GM23338 (cell line): ENCODE measurements around the gene ARMCX4. TPM values are rescaled to one million over a fixed set of nuclear protein-coding genes. Genes with fewer than 3 reads are reported as not detected.

Experiments used
- ATAC-seq: fragments of 200-7000 bp; cut with Tn5 transposase; 3 replicates; pipeline ENCODE4 v1.9.1; 2020
- DNase-seq: peaks from one replicate; pipeline ENCODE4 v3.0.0-alpha.2; 2015; ENCODE audit warnings: low spot score
- H2AFZ ChIP-seq: fragments of 200-600 bp; sonication (generic); 2 replicates; pipeline ENCODE4 v1.8.0; 2016; ENCODE audit warnings: antibody characterized with exemption, mild to moderate bottlenecking, moderate library complexity
- H3F3A ChIP-seq: fragments of 200-600 bp; sonication (generic); replicated peaks from 2 replicates; pipeline ENCODE4 v1.8.0; 2017; ENCODE audit warnings: antibody characterized with exemption, mixed run types, low read depth
- H3K27ac ChIP-seq: fragments of 200-600 bp; sonication (generic); 2 replicates; pipeline ENCODE4 v1.6.1; 2016; ENCODE audit warnings: low read depth
- H3K27me3 ChIP-seq: fragments of 200-600 bp; sonication (generic); 2 replicates; pipeline ENCODE4 v1.8.0; 2016; ENCODE audit warnings: mild to moderate bottlenecking, mixed run types, moderate library complexity; ENCODE audit not compliant: insufficient read depth
- H3K36me3 ChIP-seq: fragments of 200-600 bp; sonication (generic); 2 replicates; pipeline ENCODE4 v1.8.0; 2016; ENCODE audit warnings: mild to moderate bottlenecking; ENCODE audit not compliant: insufficient read depth
- H3K4me1 ChIP-seq: fragments of 200-600 bp; sonication (generic); 2 replicates; pipeline ENCODE4 v1.8.0; 2016; ENCODE audit warnings: mild to moderate bottlenecking, moderate library complexity; ENCODE audit not compliant: insufficient read depth
- H3K4me2 ChIP-seq: fragments of 200-600 bp; sonication (generic); 2 replicates; pipeline ENCODE4 v1.7.1; 2017; ENCODE audit warnings: mixed run types
- H3K4me3 ChIP-seq: fragments of 200-600 bp; sonication (generic); 2 replicates; pipeline ENCODE4 v1.6.1; 2016; ENCODE audit warnings: mixed run types
- H3K79me2 ChIP-seq: fragments of 200-600 bp; sonication (generic); replicated peaks from 2 replicates; pipeline ENCODE4 v1.8.0; 2017; ENCODE audit warnings: mild to moderate bottlenecking; ENCODE audit not compliant: insufficient read depth
- H3K9me2 ChIP-seq: fragments of 200-600 bp; sonication (generic); 2 replicates; pipeline ENCODE4 v1.8.0; 2017; ENCODE audit not compliant: insufficient read depth
- H4K20me1 ChIP-seq: fragments of 200-600 bp; sonication (generic); replicated peaks from 2 replicates; pipeline ENCODE4 v1.8.0; 2017; ENCODE audit warnings: mild to moderate bottlenecking; ENCODE audit not compliant: insufficient read depth
- H3K27ac Mint-ChIP-seq: 2 replicates; pipeline ENCODE4 v1.8.0; 2020; ENCODE audit warnings: inconsistent platforms, mild to moderate bottlenecking, moderate library complexity, mixed read lengths
- H3K27me3 Mint-ChIP-seq: 3 replicates; pipeline ENCODE4 v1.8.0; 2022; ENCODE audit warnings: low read depth, mild to moderate bottlenecking, moderate library complexity, mixed read lengths, inconsistent platforms; ENCODE audit not compliant: insufficient read depth, poor library complexity
- H3K36me3 Mint-ChIP-seq: 3 replicates; pipeline ENCODE4 v1.8.0; 2021; ENCODE audit warnings: low read depth, mild to moderate bottlenecking, inconsistent platforms, moderate library complexity, mixed read lengths
- H3K4me1 Mint-ChIP-seq: 3 replicates; pipeline ENCODE4 v1.8.0; 2020; ENCODE audit warnings: mild to moderate bottlenecking, inconsistent platforms, mixed read lengths
- H3K4me3 Mint-ChIP-seq: 3 replicates; pipeline ENCODE4 v1.8.0; 2021; ENCODE audit warnings: moderate library complexity, mild to moderate bottlenecking, inconsistent platforms, mixed read lengths
- H3K9me3 Mint-ChIP-seq: 3 replicates; pipeline ENCODE4 v1.8.0; 2020; ENCODE audit warnings: moderate library complexity, mild to moderate bottlenecking, inconsistent platforms, mixed read lengths
- CREB1 ChIP-seq: fragments of 250-450 bp; sonication (Bioruptor Pico); IDR thresholded peaks from 2 replicates; pipeline ENCODE4 v1.5.0; 2020; ENCODE audit warnings: low read depth, mild to moderate bottlenecking, moderate library complexity
- EZH2phosphoT487 ChIP-seq: fragments of 200-600 bp; sonication (generic); IDR thresholded peaks from one replicate; pipeline ENCODE4 v1.8.1; 2018; ENCODE audit warnings: antibody characterized with exemption; ENCODE audit not compliant: unreplicated experiment
- JUNB ChIP-seq: IDR thresholded peaks from one replicate; pipeline ENCODE4 v1.6.1; 2016; ENCODE audit warnings: antibody characterized with exemption; ENCODE audit not compliant: unreplicated experiment
- NANOG ChIP-seq: IDR thresholded peaks from 2 replicates; pipeline ENCODE4 v1.6.1; 2016; ENCODE audit warnings: antibody characterized with exemption, borderline replicate concordance
- POLR2AphosphoS5 ChIP-seq: IDR thresholded peaks from 2 replicates; pipeline ENCODE4 v1.6.1; 2016; ENCODE audit warnings: antibody characterized with exemption, low read depth
- ZNF114 ChIP-seq: fragments of 250-450 bp; sonication (Bioruptor Pico); IDR thresholded peaks from 2 replicates; pipeline ENCODE4 v1.5.0; 2020; ENCODE audit warnings: mild to moderate bottlenecking, moderate library complexity
- ZNF331 ChIP-seq: fragments of 250-450 bp; sonication (Bioruptor Pico); IDR thresholded peaks from 2 replicates; pipeline ENCODE4 v1.5.0; 2020; ENCODE audit warnings: low read depth, mild to moderate bottlenecking, moderate library complexity
- polyA plus RNA-seq: library from polyadenylated mRNA; unstranded; fragments of >200 nt; fragmentation: Nextera tagmentation; extraction: Ambion mirVana; gene quantifications from 2 replicates; pipeline ENCODE4 v1.2.1, GENCODE V29; 2016
- total RNA-seq: library from RNA; depleted of rRNA; stranded (reverse); fragments of >200 nt; shearing (Covaris generic); gene quantifications from 2 replicates; pipeline ENCODE4 v1.2.3, GENCODE V29; 2014
- TF ChIP-seq, protein P1 (sequence below): fragments of 250-450 bp; sonication (Bioruptor Pico); IDR thresholded peaks from 2 replicates; pipeline ENCODE4 v1.5.0; 2020; ENCODE audit warnings: mild to moderate bottlenecking, moderate library complexity
- TF ChIP-seq, protein P2 (sequence below), 2 experiments: fragments of 200-600 bp in 1 of 2; sonication (generic) in 1 of 2; conservative IDR thresholded peaks; 2 replicates each; pipeline versions ENCODE4 v1.5.1 to v1.6.1; 2016 to 2017; ENCODE audit warnings: antibody characterized with exemption in 2 of 2, low read depth in 2 of 2, mild to moderate bottlenecking in 2 of 2, moderate library complexity in 1 of 2

Gene ARMCX4
- total and polyA plus RNA-seq, 2 experiments from 2014 or later: 11.9 to 13.3 TPM

DNA sequence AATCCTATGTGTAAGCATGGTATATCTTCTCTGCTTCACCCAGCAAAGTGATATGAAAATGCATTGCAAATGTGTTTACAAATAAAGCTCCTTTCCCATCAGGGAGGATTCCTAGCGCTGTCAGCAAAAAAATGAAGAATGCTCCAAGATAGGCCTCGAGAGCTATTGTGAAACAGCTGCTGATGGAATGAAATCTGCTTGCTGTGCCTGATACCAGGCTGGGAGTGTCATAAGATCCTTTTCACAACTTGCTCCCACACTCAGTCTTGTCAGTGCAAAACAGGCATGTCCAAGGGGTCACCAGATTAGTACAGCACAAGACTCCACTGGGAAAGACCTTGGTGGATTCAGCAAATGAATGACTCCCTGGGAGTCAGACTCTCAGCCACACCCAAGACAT lies 43.2 kb upstream of the ARMCX4 start (continued):
- TF ChIP-seq, protein P1, sequence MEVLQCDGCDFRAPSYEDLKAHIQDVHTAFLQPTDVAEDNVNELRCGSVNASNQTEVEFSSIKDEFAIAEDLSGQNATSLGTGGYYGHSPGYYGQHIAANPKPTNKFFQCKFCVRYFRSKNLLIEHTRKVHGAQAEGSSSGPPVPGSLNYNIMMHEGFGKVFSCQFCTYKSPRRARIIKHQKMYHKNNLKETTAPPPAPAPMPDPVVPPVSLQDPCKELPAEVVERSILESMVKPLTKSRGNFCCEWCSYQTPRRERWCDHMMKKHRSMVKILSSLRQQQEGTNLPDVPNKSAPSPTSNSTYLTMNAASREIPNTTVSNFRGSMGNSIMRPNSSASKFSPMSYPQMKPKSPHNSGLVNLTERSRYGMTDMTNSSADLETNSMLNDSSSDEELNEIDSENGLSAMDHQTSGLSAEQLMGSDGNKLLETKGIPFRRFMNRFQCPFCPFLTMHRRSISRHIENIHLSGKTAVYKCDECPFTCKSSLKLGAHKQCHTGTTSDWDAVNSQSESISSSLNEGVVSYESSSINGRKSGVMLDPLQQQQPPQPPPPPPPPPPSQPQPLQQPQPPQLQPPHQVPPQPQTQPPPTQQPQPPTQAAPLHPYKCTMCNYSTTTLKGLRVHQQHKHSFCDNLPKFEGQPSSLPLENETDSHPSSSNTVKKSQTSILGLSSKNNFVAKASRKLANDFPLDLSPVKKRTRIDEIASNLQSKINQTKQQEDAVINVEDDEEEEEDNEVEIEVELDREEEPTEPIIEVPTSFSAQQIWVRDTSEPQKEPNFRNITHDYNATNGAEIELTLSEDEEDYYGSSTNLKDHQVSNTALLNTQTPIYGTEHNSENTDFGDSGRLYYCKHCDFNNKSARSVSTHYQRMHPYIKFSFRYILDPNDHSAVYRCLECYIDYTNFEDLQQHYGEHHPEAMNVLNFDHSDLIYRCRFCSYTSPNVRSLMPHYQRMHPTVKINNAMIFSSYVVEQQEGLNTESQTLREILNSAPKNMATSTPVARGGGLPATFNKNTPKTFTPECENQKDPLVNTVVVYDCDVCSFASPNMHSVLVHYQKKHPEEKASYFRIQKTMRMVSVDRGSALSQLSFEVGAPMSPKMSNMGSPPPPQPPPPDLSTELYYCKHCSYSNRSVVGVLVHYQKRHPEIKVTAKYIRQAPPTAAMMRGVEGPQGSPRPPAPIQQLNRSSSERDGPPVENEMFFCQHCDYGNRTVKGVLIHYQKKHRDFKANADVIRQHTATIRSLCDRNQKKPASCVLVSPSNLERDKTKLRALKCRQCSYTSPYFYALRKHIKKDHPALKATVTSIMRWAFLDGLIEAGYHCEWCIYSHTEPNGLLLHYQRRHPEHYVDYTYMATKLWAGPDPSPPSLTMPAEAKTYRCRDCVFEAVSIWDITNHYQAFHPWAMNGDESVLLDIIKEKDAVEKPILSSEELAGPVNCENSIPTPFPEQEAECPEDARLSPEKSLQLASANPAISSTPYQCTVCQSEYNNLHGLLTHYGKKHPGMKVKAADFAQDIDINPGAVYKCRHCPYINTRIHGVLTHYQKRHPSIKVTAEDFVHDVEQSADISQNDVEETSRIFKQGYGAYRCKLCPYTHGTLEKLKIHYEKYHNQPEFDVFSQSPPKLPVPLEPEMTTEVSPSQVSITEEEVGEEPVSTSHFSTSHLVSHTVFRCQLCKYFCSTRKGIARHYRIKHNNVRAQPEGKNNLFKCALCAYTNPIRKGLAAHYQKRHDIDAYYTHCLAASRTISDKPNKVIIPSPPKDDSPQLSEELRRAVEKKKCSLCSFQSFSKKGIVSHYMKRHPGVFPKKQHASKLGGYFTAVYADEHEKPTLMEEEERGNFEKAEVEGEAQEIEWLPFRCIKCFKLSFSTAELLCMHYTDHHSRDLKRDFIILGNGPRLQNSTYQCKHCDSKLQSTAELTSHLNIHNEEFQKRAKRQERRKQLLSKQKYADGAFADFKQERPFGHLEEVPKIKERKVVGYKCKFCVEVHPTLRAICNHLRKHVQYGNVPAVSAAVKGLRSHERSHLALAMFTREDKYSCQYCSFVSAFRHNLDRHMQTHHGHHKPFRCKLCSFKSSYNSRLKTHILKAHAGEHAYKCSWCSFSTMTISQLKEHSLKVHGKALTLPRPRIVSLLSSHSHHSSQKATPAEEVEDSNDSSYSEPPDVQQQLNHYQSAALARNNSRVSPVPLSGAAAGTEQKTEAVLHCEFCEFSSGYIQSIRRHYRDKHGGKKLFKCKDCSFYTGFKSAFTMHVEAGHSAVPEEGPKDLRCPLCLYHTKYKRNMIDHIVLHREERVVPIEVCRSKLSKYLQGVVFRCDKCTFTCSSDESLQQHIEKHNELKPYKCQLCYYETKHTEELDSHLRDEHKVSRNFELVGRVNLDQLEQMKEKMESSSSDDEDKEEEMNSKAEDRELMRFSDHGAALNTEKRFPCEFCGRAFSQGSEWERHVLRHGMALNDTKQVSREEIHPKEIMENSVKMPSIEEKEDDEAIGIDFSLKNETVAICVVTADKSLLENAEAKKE: no peak

DNA sequence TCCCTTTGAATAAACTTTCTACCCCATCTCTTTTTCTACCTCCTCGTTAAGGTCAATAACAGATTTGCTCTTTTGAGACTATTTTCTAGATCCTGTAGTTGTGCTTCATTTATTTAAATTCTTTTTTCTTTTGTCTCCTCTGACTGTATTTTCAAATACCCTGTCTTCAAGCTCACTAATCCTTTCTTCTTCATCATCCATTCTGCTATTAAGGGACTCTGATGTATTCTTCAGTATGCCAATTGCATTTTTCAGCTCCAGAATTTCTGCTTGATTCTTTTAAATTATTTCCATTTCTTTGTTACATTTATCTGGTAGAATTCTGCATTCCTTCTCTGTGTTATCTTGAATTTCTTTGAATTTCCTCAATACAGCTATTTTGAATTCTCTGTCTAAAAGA lies 36.0 kb upstream of the ARMCX4 start:
- Histone ChIP-seq H3K36me3 (no peaks in the 10 kb centered on the region), H3K4me3 (no peak overlapping the region), H3K4me1 (no peaks in the 10 kb centered on the region), H3K79me2 (no peaks in the 10 kb centered on the region), H3K9me2 (no peaks in the 10 kb centered on the region), H2AFZ (no peak overlapping the region), H3F3A (no peaks in the 10 kb centered on the region), H4K20me1 (no peaks in the 10 kb centered on the region), H3K27me3 (no peaks in the 10 kb centered on the region), H3K27ac (no peak overlapping the region), H3K4me2 (no peak overlapping the region)
- Mint-ChIP-seq H3K27ac (no peak overlapping the region), H3K27me3 (peaks cover 2% of the 10 kb centered on the region), H3K4me1 (no peaks in the 10 kb centered on the region), H3K9me3 (no peaks in the 10 kb centered on the region), H3K4me3 (no peak overlapping the region), H3K36me3 (peaks cover 6% of the 10 kb centered on the region)
- ATAC-seq (no peak), DNase-seq (no peak)
- TF ChIP-seq ZNF114 (CRISPR knock-in tag) (no peak), JUNB (no peak), NANOG (no peak), POLR2AphosphoS5 (no peak), CREB1 (CRISPR knock-in tag) (no peak), ZNF331 (CRISPR knock-in tag) (no peak), EZH2phosphoT487 (no peak)
- TF ChIP-seq, protein P1: no peak
- TF ChIP-seq, protein P2, sequence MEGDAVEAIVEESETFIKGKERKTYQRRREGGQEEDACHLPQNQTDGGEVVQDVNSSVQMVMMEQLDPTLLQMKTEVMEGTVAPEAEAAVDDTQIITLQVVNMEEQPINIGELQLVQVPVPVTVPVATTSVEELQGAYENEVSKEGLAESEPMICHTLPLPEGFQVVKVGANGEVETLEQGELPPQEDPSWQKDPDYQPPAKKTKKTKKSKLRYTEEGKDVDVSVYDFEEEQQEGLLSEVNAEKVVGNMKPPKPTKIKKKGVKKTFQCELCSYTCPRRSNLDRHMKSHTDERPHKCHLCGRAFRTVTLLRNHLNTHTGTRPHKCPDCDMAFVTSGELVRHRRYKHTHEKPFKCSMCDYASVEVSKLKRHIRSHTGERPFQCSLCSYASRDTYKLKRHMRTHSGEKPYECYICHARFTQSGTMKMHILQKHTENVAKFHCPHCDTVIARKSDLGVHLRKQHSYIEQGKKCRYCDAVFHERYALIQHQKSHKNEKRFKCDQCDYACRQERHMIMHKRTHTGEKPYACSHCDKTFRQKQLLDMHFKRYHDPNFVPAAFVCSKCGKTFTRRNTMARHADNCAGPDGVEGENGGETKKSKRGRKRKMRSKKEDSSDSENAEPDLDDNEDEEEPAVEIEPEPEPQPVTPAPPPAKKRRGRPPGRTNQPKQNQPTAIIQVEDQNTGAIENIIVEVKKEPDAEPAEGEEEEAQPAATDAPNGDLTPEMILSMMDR (conservative IDR thresholded peaks at IDR 0.05; ENCODE audit: low read depth in 2 of 2): no peak
